Stimulated activated CD4-positive, alpha-beta T cell treated with anti-CD3 and anti-CD28 coated beads, TNF-alpha, amount 100 ng/mL, for 4 hours (primary cell): ENCODE measurements around the gene PRDM16.

Experiments
- DNase-seq, 3 experiments: peaks; one replicate each; pipeline ENCODE4 v3.0.0-alpha.2; 2020; ENCODE audit warnings: low read depth in 3 of 3

PRDM16 gene

GRCh38 chr1:3429320-3429719 lies 360.3 kb downstream of the PRDM16 start:
- DNase-seq = no peak

- DNase-seq = no peak
Observed at GRCh38 chr1:3429766-3430165, 360.8 kb downstream of the PRDM16 start.

- no peak for DNase-seq
Observed at GRCh38 chr1:3430406-3430805, 361.4 kb downstream of the PRDM16 start.

- no peak for DNase-seq
Observed at GRCh38 chr1:3430820-3431219, 361.8 kb downstream of the PRDM16 start.

GRCh38 chr1:3431266-3431665 lies 362.3 kb downstream of the PRDM16 start:
- no peak for DNase-seq

- DNase-seq = no peak
Observed at GRCh38 chr1:3431686-3432085, 362.7 kb downstream of the PRDM16 start.

GRCh38 chr1:3432306-3432705 lies 363.3 kb downstream of the PRDM16 start:
- DNase-seq = no peak

- no peak for DNase-seq
Observed at GRCh38 chr1:3433076-3433475, 364.1 kb downstream of the PRDM16 start.

- DNase-seq = no peak
Observed at GRCh38 chr1:3433596-3434320, 364.8 kb downstream of the PRDM16 start.

GRCh38 chr1:3434406-3435110 lies 365.6 kb downstream of the PRDM16 start:
- no peak for DNase-seq

- no peak for DNase-seq
Observed at GRCh38 chr1:3435666-3436065, 366.7 kb downstream of the PRDM16 start.

- no peak for DNase-seq
Observed at GRCh38 chr1:3436451-3436850, 367.4 kb downstream of the PRDM16 start.

- no peak for DNase-seq
Observed at GRCh38 chr1:3436901-3437300, 367.9 kb downstream of the PRDM16 start.

GRCh38 chr1:3438661-3439180 lies 369.7 kb downstream of the PRDM16 start:
- DNase-seq = no peak

GRCh38 chr1:3439346-3440299 lies 370.6 kb downstream of the PRDM16 start:
- no peak for DNase-seq

GRCh38 chr1:3440300-3440681 lies 371.3 kb downstream of the PRDM16 start:
- no peak for DNase-seq

- no peak for DNase-seq
Observed at GRCh38 chr1:3440711-3441409, 371.9 kb downstream of the PRDM16 start.

GRCh38 chr1:3441410-3441847 lies 372.4 kb downstream of the PRDM16 start:
- no peak for DNase-seq

- DNase-seq = no peak
Observed at GRCh38 chr1:3441880-3442279, 372.9 kb downstream of the PRDM16 start.

GRCh38 chr1:3442331-3442730 lies 373.3 kb downstream of the PRDM16 start:
- no peak for DNase-seq

- DNase-seq = no peak
Observed at GRCh38 chr1:3442901-3443300, 373.9 kb downstream of the PRDM16 start.
